Neural progenitor cell (in vitro differentiated cells): ENCODE results near the gene CGB1. TPM values are rescaled to one million over a fixed set of nuclear protein-coding genes. Genes with fewer than 3 reads are reported as not detected.
"Not testable (repeated sequence)": the region's sequence is repeated elsewhere in the genome, so short reads cannot be mapped to it uniquely, and the experiment has no call there.

Experiments
- DNase-seq: peaks from one replicate; pipeline ENCODE4 v3.0.0-alpha.2; 2016; ENCODE audit warnings: low spot score
- H2AFZ ChIP-seq: fragments of 200-600 bp; sonication (generic); replicated peaks from 2 replicates; pipeline ENCODE4 v1.6.1; 2016; ENCODE audit warnings: antibody characterized with exemption
- H3F3A ChIP-seq: fragments of 200-600 bp; sonication (generic); 2 replicates; pipeline ENCODE4 v1.6.1; 2016; ENCODE audit warnings: antibody characterized with exemption, low read depth
- H3K27ac ChIP-seq: fragments of 200-600 bp; sonication (generic); 2 replicates; pipeline ENCODE4 v1.5.1; 2016; ENCODE audit warnings: mild to moderate bottlenecking
- H3K27me3 ChIP-seq: fragments of 200-600 bp; sonication (generic); 2 replicates; pipeline ENCODE4 v1.6.1; 2016; ENCODE audit warnings: mild to moderate bottlenecking, moderate library complexity
- H3K36me3 ChIP-seq: fragments of 200-600 bp; sonication (generic); 2 replicates; pipeline ENCODE4 v1.5.1; 2016
- H3K4me1 ChIP-seq: fragments of 200-600 bp; sonication (generic); 2 replicates; pipeline ENCODE4 v1.6.1; 2016; ENCODE audit warnings: mixed run types
- H3K4me2 ChIP-seq: fragments of 200-600 bp; sonication (generic); 2 replicates; pipeline ENCODE4 v1.6.1; 2016
- H3K4me3 ChIP-seq: fragments of 200-600 bp; sonication (generic); 2 replicates; pipeline ENCODE4 v1.5.1; 2016
- H3K79me2 ChIP-seq: fragments of 200-600 bp; sonication (generic); 2 replicates; pipeline ENCODE4 v1.6.1; 2016; ENCODE audit warnings: low read depth
- H3K9ac ChIP-seq: fragments of 200-600 bp; sonication (generic); 2 replicates; pipeline ENCODE4 v1.6.1; 2016
- H3K9me3 ChIP-seq: fragments of 200-600 bp; sonication (generic); 2 replicates; pipeline ENCODE4 v1.5.1; 2016; ENCODE audit warnings: low read depth
- H4K20me1 ChIP-seq: fragments of 200-600 bp; sonication (generic); 2 replicates; pipeline ENCODE4 v1.6.1; 2016; ENCODE audit warnings: low read depth
- H3K27ac Mint-ChIP-seq: 3 replicates; pipeline ENCODE4 v1.8.0; 2021; ENCODE audit warnings: mixed read lengths
- H3K27me3 Mint-ChIP-seq: 2 replicates; pipeline ENCODE4 v1.8.0; 2022; ENCODE audit warnings: low read depth, mild to moderate bottlenecking, inconsistent platforms, moderate library complexity, mixed read lengths; ENCODE audit not compliant: insufficient read depth
- H3K36me3 Mint-ChIP-seq: 3 replicates; pipeline ENCODE4 v1.8.0; 2021; ENCODE audit warnings: mixed read lengths
- H3K4me1 Mint-ChIP-seq: 3 replicates; pipeline ENCODE4 v1.8.0; 2021; ENCODE audit warnings: mixed read lengths
- H3K4me3 Mint-ChIP-seq: 3 replicates; pipeline ENCODE4 v1.8.0; 2021; ENCODE audit warnings: mild to moderate bottlenecking, moderate library complexity, mixed read lengths
- H3K9me3 Mint-ChIP-seq: 3 replicates; pipeline ENCODE4 v1.8.0; 2020; ENCODE audit warnings: mixed read lengths
- EZH2 ChIP-seq: fragments of 200-600 bp; sonication (generic); IDR thresholded peaks from 2 replicates; pipeline ENCODE4 v1.6.1; 2017; ENCODE audit warnings: antibody characterized with exemption, mild to moderate bottlenecking, moderate library complexity
- EZH2phosphoT487 ChIP-seq: fragments of 200-600 bp; sonication (generic); IDR thresholded peaks from 2 replicates; pipeline ENCODE4 v1.6.1; 2017; ENCODE audit warnings: antibody characterized with exemption
- total RNA-seq: library from RNA; depleted of rRNA; stranded (reverse); fragments of >200 nt; gene quantifications from 2 replicates; pipeline ENCODE4 v1.2.3, GENCODE V29; 2015; ENCODE audit warnings: low replicate concordance
- TF ChIP-seq, protein P1 (sequence below): fragments of 200-600 bp; sonication (generic); IDR thresholded peaks from 2 replicates; pipeline ENCODE4 v1.5.1; 2017; ENCODE audit warnings: antibody characterized with exemption, mild to moderate bottlenecking

Gene CGB1
- total RNA-seq, 1 donor from 2014 or later, result not detected

GRCh38 chr19:49080392-49080791, 43.7 kb upstream of the CGB1 start:
- Mint-ChIP-seq H3K4me3 (peak overlapping the region; percentile 5), H3K4me1 (peaks cover 4% of the 10 kb centered on the region), H3K9me3 (no peaks in the 10 kb centered on the region), H3K36me3 (no peaks in the 10 kb centered on the region), H3K27me3 (peaks cover 11% of the 10 kb centered on the region), H3K27ac (no peak overlapping the region)
- Histone ChIP-seq H4K20me1 (peaks cover under 1% of the 10 kb centered on the region), H3K9ac (no peak overlapping the region), H3K4me1 (no peaks in the 10 kb centered on the region), H3K4me2 (no peak overlapping the region), H3K4me3 (no peak overlapping the region), H3F3A (peaks cover 5% of the 10 kb centered on the region), H3K36me3 (no peaks in the 10 kb centered on the region), H3K79me2 (peaks cover 1% of the 10 kb centered on the region), H3K27me3 (peaks cover 20% of the 10 kb centered on the region), H2AFZ (no peak overlapping the region), H3K27ac (no peak overlapping the region), H3K9me3 (no peaks in the 10 kb centered on the region)
- no peak for DNase-seq
- TF ChIP-seq, protein P1, sequence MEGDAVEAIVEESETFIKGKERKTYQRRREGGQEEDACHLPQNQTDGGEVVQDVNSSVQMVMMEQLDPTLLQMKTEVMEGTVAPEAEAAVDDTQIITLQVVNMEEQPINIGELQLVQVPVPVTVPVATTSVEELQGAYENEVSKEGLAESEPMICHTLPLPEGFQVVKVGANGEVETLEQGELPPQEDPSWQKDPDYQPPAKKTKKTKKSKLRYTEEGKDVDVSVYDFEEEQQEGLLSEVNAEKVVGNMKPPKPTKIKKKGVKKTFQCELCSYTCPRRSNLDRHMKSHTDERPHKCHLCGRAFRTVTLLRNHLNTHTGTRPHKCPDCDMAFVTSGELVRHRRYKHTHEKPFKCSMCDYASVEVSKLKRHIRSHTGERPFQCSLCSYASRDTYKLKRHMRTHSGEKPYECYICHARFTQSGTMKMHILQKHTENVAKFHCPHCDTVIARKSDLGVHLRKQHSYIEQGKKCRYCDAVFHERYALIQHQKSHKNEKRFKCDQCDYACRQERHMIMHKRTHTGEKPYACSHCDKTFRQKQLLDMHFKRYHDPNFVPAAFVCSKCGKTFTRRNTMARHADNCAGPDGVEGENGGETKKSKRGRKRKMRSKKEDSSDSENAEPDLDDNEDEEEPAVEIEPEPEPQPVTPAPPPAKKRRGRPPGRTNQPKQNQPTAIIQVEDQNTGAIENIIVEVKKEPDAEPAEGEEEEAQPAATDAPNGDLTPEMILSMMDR, result no peak
- TF ChIP-seq EZH2 (no peak), EZH2phosphoT487 (no peak)

GRCh38 chr19:49074869-49075268, 38.2 kb upstream of the CGB1 start:
- H3K4me1 Mint-ChIP-seq, H3K9ac ChIP-seq, H3K4me3 ChIP-seq, H3K36me3 ChIP-seq, H3K4me3 Mint-ChIP-seq, H3K79me2 ChIP-seq, H3K27ac Mint-ChIP-seq, H3K4me1 ChIP-seq, H3K36me3 Mint-ChIP-seq, H2AFZ ChIP-seq, H3K9me3 ChIP-seq, H3K9me3 Mint-ChIP-seq, H3K27ac ChIP-seq, H3K4me2 ChIP-seq: not testable (repeated sequence)
- Histone ChIP-seq H3K27me3 (peaks cover 55% of the 10 kb centered on the region), H3F3A (peaks cover 16% of the 10 kb centered on the region), H4K20me1 (peaks cover 14% of the 10 kb centered on the region)
- TF ChIP-seq, protein P1, result peak; percentile 64
- peaks cover 54% of the 10 kb centered on the region for H3K27me3 Mint-ChIP-seq
- DNase-seq, result peak; percentile 65

GRCh38 chr19:49073514-49074378, 37.1 kb upstream of the CGB1 start:
- Mint-ChIP-seq H3K27me3 (peaks cover 63% of the 10 kb centered on the region), H3K4me3 (peak overlapping the region; percentile 14), H3K4me1 (peaks cover 2% of the 10 kb centered on the region), H3K36me3 (peaks cover 9% of the 10 kb centered on the region), H3K9me3 (peaks cover 17% of the 10 kb centered on the region), H3K27ac (no peak overlapping the region)
- Histone ChIP-seq H3K4me1 (no peaks in the 10 kb centered on the region), H3K36me3 (no peaks in the 10 kb centered on the region), H3K9ac (no peak overlapping the region), H3K27ac (no peak overlapping the region), H3K79me2 (no peaks in the 10 kb centered on the region), H3K9me3 (no peaks in the 10 kb centered on the region), H2AFZ (no peak overlapping the region), H4K20me1 (peaks cover 14% of the 10 kb centered on the region), H3K27me3 (peaks cover 64% of the 10 kb centered on the region), H3K4me2 (no peak overlapping the region), H3K4me3 (no peak overlapping the region), H3F3A (peaks cover 16% of the 10 kb centered on the region)
- TF ChIP-seq, protein P1, result peak; percentile 42
- TF ChIP-seq EZH2phosphoT487 (peak; percentile 21), EZH2 (no peak)
- peak; percentile 60 for DNase-seq
